NT2/D1 (cell line): ENCODE data around the gene EPHA6.
"Not testable (repeated sequence)": the region's sequence is repeated elsewhere in the genome, so short reads cannot be mapped to it uniquely, and the experiment has no call there.

ENCODE experiments used
- DNase-seq: peaks from one replicate; pipeline ENCODE4 v3.0.0-alpha.2; 2011; ENCODE audit warnings: low read depth, low spot score
- H3K27me3 ChIP-seq: 2 replicates; pipeline ENCODE4 v1.6.0; 2011; ENCODE audit warnings: mild to moderate bottlenecking; ENCODE audit not compliant: insufficient read length, insufficient read depth
- H3K36me3 ChIP-seq: 2 replicates; pipeline ENCODE4 v1.6.1; 2011; ENCODE audit warnings: mild to moderate bottlenecking, low read length, mixed read lengths; ENCODE audit not compliant: insufficient read depth, insufficient read length
- H3K4me1 ChIP-seq: 2 replicates; pipeline ENCODE4 v1.5.1; 2011; ENCODE audit not compliant: insufficient read depth, insufficient read length
- H3K4me3 ChIP-seq: 2 replicates; pipeline ENCODE4 v1.5.1; 2011; ENCODE audit warnings: low read depth; ENCODE audit not compliant: insufficient read length
- H3K9ac ChIP-seq: 2 replicates; pipeline ENCODE4 v1.6.0; 2011; ENCODE audit warnings: low read depth; ENCODE audit not compliant: insufficient read length
- H3K9me3 ChIP-seq: 2 replicates; pipeline ENCODE4 v1.5.1; 2011; ENCODE audit warnings: mild to moderate bottlenecking, low read length; ENCODE audit not compliant: insufficient read depth
- SUZ12 ChIP-seq: IDR thresholded peaks from 2 replicates; pipeline ENCODE4 v1.6.1; 2011; ENCODE audit not compliant: insufficient read length, insufficient read depth; ENCODE audit errors: extremely low read depth
- YY1 ChIP-seq: IDR thresholded peaks from 2 replicates; pipeline ENCODE4 v1.6.1; 2011; ENCODE audit not compliant: insufficient read length, insufficient read depth
- ZNF274 ChIP-seq: IDR thresholded peaks from 2 replicates; pipeline ENCODE4 v1.6.1; 2011; ENCODE audit warnings: mild to moderate bottlenecking, low read depth, low read length

EPHA6 gene

GRCh38 chr3:97552186-97552585 lies 737.8 kb downstream of the EPHA6 start:
- H3K9ac ChIP-seq: no peak overlapping the region
- H3K36me3 ChIP-seq: no peaks in the 10 kb centered on the region
- H3K9me3 ChIP-seq: peaks cover 27% of the 10 kb centered on the region; the same call in 1 of the 2 replicates
- DNase-seq: no peak
- no peaks in the 10 kb centered on the region for H3K4me1 ChIP-seq
- TF ChIP-seq SUZ12 (no peak), YY1 (no peak), ZNF274 (no peak)
- H3K27me3 ChIP-seq: no peaks in the 10 kb centered on the region
- H3K4me3 ChIP-seq: no peak overlapping the region

GRCh38 chr3:97575742-97576141 lies 761.3 kb downstream of the EPHA6 start:
- Histone ChIP-seq H3K27me3 (no peaks in the 10 kb centered on the region), H3K4me3 (no peak overlapping the region), H3K9ac (no peak overlapping the region), H3K36me3 (no peaks in the 10 kb centered on the region), H3K4me1 (no peaks in the 10 kb centered on the region), H3K9me3 (no peaks in the 10 kb centered on the region)
- TF ChIP-seq SUZ12: no peak
- TF ChIP-seq YY1: no peak
- TF ChIP-seq ZNF274: no peak
- DNase-seq: no peak

DNA sequence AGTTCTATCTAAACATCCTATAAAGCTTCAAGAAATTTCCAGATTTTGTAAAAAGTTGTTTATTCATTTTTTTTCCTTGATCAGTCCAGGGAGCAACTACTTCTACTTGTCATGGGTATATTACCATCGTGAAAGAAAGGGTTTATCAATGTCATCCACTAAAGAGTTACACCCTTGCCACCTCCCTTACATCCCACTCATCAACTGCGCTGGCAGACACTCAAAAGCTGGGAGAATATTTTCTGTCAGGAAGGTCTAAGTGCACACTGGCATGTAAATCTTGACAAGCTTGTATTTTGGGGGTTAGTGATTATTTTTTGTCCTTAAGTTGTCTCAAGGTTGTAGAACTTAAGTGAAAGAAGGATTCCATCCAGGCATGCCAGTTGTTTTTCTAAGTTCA lies 761.8 kb downstream of the EPHA6 start:
- TF ChIP-seq ZNF274: no peak
- no peak for TF ChIP-seq YY1
- no peak for TF ChIP-seq SUZ12
- no peaks in the 10 kb centered on the region for H3K27me3 ChIP-seq

GRCh38 chr3:97579365-97579764 lies 765.0 kb downstream of the EPHA6 start:
- H3K36me3 ChIP-seq: no peaks in the 10 kb centered on the region
- no peak for DNase-seq
- H3K9ac ChIP-seq: no peak overlapping the region
- no peaks in the 10 kb centered on the region for H3K4me1 ChIP-seq
- TF ChIP-seq YY1 (no peak), ZNF274 (no peak), SUZ12 (no peak)
- H3K9me3 ChIP-seq: no peaks in the 10 kb centered on the region
- H3K4me3 ChIP-seq: no peak overlapping the region
- no peaks in the 10 kb centered on the region for H3K27me3 ChIP-seq

More for the DNA sequence above, 761.8 kb downstream of the EPHA6 start:
- H3K36me3 ChIP-seq: no peaks in the 10 kb centered on the region
- H3K9me3 ChIP-seq: no peaks in the 10 kb centered on the region
- DNase-seq: no peak
- H3K9ac ChIP-seq: no peak overlapping the region
- no peak overlapping the region for H3K4me3 ChIP-seq
- no peaks in the 10 kb centered on the region for H3K4me1 ChIP-seq

DNA sequence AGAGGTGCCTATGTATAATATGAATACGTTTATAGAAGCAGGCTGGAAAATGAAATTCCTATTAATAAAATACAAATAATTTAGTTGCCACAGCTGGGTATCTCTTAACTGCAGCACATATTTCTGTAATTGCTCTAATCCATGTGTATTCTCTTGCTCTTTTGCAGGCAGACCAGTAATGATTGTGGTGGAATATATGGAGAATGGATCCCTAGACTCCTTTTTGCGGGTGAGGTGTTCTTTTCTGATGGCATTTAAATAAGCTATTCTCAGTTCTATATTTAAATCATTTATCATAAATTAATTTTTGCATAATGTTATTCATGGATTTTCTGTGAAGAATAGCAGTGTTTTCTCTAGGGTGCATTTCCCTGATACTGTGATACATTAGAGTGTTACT lies 796.2 kb downstream of the EPHA6 start:
- H3K4me1 ChIP-seq: no peaks in the 10 kb centered on the region
- TF ChIP-seq SUZ12: no peak
- TF ChIP-seq YY1: no peak
- TF ChIP-seq ZNF274: no peak
- DNase-seq: no peak
- H3K9ac ChIP-seq: no peak overlapping the region
- no peaks in the 10 kb centered on the region for H3K36me3 ChIP-seq
- no peak overlapping the region for H3K4me3 ChIP-seq
- H3K9me3 ChIP-seq: no peaks in the 10 kb centered on the region
- H3K27me3 ChIP-seq: no peaks in the 10 kb centered on the region

DNA sequence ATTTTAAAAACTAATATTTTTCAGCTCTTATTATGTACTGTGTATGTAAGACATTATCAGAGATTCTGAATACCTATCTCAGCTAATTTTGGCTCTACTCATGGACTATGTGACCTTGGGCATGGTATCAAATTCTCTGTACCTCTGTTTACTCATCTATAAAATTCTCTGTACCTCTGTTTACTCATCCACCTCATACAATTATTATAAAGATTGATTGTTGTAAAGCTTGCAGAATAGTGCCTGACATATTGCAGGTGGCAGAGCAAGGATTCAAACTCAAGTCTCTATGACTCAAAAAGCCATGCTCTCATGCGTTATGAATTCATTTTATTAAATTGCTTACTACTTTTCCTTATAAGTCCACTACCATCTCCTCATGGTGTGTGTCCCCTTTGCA lies 798.2 kb downstream of the EPHA6 start:
- TF ChIP-seq YY1: no peak
- no peak for TF ChIP-seq ZNF274
- no peak for TF ChIP-seq SUZ12
- no peak for DNase-seq

DNA sequence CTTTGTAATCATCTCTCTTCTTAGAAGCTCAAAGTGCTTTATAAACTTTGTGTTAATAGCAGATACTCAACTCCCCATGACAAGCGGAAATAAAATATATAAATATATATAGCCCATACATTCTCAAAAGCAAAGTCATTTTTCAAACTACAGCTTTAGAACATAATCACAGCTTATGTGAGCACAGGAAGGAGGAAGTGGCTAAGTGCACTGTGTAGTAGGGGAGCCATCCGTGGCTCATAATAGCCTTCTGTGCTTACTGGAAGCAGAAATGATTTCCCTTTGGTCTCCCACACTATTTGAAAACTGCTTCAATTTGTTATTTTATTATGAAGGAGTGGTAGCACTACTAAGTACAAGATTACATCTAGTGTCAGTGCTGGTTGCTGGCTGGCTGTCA lies 798.7 kb downstream of the EPHA6 start:
- TF ChIP-seq SUZ12 (no peak), YY1 (no peak), ZNF274 (no peak)
- no peak overlapping the region for H3K4me3 ChIP-seq
- H3K4me1 ChIP-seq: no peaks in the 10 kb centered on the region
- H3K9me3 ChIP-seq: no peaks in the 10 kb centered on the region
- no peaks in the 10 kb centered on the region for H3K36me3 ChIP-seq
- no peak overlapping the region for H3K9ac ChIP-seq
- H3K27me3 ChIP-seq: no peaks in the 10 kb centered on the region
- DNase-seq: no peak

More for the DNA sequence above, 798.2 kb downstream of the EPHA6 start:
- Histone ChIP-seq H3K9me3 (no peaks in the 10 kb centered on the region), H3K9ac (no peak overlapping the region), H3K4me1 (no peaks in the 10 kb centered on the region), H3K27me3 (no peaks in the 10 kb centered on the region), H3K36me3 (no peaks in the 10 kb centered on the region), H3K4me3 (no peak overlapping the region)

- not testable (repeated sequence) for H3K4me3 ChIP-seq, H3K9me3 ChIP-seq, H3K4me1 ChIP-seq, H3K9ac ChIP-seq, H3K27me3 ChIP-seq, DNase-seq, H3K36me3 ChIP-seq
Observed at GRCh38 chr3:97620514-97620913, 806.1 kb downstream of the EPHA6 start.
